Measurements from ENCODE around the gene CDH13. TPM values are rescaled to one million over a fixed set of nuclear protein-coding genes. Genes with fewer than 3 reads are reported as not detected.

Gene CDH13
- polyA plus RNA-seq (ENCODE audit: insufficient read length in 10 of 10): 10 to 100 TPM; 32.5 to 56.9 (median 47.0) TPM
- long read RNA-seq, donor 1: 0 reads
- long read RNA-seq, donor 2, partial matches to known transcripts: 5 of 5 reads
- long read RNA-seq, donor 2, other reads (novel, unspliced or antisense): 0 of 5 reads
- long read RNA-seq, donor 3: 0 reads
- long read RNA-seq, donor 4, partial matches to known transcripts: 6 of 6 reads
- long read RNA-seq, donor 4, other reads (novel, unspliced or antisense): 0 of 6 reads
- long read RNA-seq, donor 5: 0 reads
- long read RNA-seq, donor 6, full-length matches to known transcripts: 1 of 22 reads
- long read RNA-seq, donor 6, partial matches to known transcripts: 21 of 22 reads
- long read RNA-seq, donor 6, other reads (novel, unspliced or antisense): 0 of 22 reads
- long read RNA-seq, donor 7, partial matches to known transcripts: 8 of 8 reads
- long read RNA-seq, donor 7, other reads (novel, unspliced or antisense): 0 of 8 reads
- long read RNA-seq, donor 8: 0 reads
- long read RNA-seq, donor 9: 0 reads

DNA sequence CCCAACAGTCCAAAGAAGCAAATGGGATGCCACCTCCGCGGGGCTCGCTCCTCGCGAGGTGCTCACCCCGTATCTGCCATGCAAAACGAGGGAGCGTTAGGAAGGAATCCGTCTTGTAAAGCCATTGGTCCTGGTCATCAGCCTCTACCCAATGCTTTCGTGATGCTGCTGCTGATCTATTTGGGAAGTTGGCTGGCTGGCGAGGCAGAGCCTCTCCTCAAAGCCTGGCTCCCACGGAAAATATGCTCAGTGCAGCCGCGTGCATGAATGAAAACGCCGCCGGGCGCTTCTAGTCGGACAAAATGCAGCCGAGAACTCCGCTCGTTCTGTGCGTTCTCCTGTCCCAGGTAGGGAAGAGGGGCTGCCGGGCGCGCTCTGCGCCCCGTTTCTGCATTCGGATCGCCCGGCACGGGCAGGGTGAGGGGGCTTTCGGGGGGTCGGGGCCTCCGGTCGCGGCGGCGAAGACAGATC is at the start of gene CDH13:
Gene CDH13, plus strand, starts transcription at position 179 of the 471 bp plus-strand sequence.
- DNase-seq: peak; percentile 41 to 70 (median 61)

DNA sequence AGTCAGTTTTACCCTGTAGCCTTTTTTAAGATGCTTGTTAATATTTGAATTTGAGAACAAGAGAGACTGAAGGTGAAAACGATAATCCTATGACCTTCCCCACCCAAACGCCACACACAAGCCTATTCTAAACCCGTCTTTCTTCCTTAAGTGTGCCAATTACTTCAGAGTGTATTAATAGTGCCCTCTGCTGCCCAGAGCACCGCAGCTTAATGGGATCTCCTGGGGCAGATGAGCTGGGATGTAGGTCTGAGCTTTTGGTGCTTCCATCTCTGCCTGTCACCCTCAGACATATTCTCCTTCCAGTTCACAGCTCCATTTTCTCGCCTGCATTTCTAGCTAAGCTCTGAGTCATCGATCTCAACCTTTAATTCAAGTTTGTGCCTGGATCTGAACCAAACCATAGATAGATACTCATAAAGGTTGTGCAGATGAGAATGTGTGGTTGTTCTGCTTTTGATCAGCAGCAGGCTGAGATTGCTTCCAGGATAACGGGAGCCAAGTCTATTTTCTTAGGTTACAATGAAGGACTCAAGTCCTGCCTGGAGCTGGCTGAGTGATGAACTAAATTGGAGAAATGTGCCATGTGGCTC is 46.4 kb upstream of the CDH13 start:
- DNase-seq: peak; percentile 16 to 41 (median 18)

DNA sequence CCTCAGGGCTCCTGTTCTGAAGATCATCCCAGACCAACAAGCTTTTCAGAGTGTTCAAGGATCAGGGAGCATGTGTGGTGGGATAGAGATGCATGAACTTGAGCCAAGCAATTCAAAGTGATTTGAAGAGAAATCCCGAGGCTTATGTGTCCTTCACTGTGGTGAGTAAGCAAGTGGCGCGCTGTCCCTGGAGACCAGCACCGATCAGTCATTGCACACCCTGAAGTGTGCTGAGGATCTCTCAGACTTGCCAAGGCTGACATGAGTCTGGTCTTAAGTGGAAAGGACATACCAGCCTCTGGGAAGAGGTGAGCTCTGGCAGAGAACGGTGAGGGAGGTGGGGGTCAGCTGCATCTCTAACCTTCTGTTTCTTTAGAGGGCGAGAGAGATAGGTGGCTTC is 43.8 kb upstream of the CDH13 start:
- no peak for DNase-seq

DNA sequence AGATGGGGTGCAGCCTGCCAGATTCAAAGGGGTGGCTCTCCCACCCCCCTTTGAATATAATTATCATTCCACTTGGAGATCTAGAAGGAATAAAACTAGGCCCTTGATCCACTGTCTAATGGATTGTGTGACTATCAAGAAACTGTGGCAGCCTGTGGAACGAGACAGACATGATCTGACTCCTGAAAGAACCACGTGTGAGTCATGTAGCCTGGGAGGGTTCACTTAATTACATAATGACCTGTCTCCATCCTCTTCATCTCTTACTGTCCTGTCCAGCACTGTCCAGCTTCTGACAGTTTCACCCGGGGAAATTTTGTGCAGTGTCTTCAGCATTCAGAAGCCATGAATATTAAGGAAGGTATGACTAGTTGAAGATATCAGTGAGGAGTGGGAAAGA is 43.3 kb upstream of the CDH13 start:
- DNase-seq: no peak

DNA sequence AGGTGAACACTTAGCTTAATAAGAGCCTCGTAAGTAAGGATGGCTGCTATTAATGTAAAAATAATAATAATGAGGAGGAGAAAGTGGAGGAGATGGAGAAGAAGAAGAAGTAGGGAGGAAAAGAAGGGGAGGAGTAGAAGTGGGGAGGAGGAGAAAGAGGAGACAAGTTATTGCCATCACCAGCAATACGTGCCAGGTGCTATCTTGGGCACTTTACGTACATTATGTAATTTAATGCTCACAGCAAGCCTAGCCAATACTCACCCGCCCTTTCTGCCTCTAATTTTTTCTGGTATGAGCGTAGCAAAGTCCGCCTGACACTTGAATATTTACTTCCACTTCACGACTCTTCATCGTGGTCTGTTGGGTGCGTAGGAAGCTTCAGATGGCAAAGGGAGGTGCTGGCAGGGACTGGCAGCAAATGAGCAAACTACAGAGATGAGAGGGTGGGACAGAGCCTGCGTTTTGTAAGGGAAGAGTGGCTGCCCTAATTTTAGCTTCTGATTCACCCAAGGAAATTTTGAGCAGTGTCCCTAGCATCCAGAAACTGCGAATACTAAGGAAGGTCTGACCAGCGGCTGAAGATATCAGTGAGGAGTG is 42.1 kb upstream of the CDH13 start:
- DNase-seq: no peak

DNA sequence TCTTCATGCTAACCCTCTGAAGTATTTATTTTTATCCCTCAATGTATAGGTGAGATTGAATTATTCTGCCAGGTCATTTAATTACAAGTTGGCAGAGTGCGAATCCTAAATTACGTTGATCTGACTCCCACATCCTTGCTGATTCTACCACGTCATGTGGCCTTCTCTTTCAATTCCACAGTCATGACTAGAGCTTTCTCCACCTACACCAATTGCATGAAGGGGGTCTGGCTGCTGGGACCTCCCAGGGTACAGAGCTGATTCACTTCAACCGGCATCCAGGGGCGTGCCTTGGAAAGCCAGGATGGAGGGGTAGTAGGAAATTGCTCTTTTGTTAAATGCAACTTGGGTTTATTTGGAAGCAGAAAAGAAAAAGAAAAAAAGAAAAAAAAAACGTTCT is 41.1 kb upstream of the CDH13 start:
- peak in 1 of 3 donors; percentile 56 for DNase-seq

DNA sequence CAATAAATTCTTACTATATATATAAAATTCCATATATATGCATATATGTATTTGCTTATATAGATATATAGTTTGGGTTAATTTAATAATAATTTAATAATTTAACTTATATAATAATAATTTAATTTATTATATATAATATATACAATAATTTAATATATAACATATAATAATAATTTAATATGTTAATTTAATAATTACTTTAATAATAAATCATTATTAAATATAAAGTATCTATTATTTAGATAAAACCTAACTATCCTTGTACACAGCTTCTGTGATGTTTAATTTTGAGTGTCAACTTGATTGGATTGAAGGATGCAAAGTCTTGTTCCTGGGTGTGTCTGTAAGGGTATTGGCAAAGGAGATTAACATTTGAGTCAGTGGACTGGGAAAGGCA is 40.6 kb upstream of the CDH13 start:
- DNase-seq: no peak

DNA sequence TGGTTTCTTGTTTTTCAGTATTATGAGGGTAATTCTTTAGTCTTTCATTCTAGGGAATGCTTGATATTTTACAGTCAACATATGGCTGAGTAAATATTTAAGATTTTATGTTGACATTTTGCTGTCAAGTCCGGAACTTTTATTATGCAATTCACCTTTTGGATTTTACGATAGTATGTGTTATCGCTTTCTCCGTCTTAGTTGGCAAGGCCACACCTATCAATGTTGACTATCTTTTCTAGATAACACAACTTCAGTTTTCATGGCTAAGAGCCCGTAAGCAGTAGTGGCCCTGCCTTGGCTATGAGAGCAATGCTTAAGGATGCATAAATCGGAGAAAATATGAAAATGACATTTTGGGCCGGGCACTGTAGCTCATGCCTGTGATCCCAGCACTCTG is 39.5 kb upstream of the CDH13 start:
- DNase-seq: no peak

DNA sequence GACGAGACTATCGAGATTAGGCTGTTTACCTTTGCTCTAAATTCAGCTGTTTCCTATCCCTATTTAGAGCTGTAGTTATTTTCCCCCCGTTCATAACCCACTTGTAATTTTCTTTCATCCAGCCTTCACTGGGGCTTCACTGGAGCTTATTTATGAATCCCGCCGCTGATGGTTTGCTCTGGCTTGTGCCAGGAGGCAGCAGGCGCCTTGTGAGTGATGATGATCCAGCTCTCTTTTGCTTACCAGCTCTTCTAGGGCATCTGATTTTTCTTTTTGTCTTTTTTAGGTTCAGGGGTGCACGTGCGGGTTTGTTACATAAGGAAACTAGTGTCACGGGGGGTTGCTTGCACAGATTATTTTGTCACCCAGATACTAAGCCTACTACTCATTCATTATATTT is 37.4 kb upstream of the CDH13 start:
- no peak for DNase-seq

DNA sequence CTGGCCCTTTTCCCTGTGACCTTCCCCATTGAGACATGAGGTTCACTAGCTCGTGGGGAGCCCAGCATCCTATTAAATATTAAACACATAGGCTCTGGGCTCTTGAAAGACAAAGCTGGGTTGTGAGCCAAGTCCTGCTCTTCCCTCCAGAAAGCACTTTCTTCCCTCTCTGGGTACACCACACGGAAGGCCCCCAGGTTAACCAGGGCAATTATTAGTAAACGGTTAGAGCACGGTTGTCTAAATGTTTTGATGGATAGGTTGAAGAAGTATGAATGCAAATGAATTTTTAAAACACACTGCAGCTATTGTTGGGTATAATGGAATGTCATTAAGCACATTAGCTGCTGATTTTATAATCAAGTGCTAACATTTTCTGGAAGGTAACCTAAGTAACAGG is 32.7 kb upstream of the CDH13 start:
- DNase-seq: no peak

DNA sequence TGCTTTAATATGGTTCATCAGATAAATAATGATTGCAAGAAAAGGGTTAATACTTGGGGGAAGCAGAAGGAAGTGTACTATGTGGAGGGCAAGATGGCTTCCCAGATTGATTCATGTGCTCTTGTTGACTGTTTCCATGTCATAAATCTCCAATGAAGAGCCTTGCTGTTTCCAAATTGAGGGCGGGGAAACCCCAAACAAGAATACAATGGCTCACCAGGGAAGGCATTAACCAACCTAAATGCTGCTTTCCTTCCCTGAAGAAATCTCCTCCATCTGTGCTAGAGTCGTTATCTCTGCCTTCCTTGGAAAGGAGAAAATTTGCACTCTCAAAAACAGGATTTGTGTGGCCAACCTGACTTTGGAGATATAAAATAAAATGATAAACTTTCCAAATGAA is 28.0 kb upstream of the CDH13 start:
- no peak for DNase-seq

DNA sequence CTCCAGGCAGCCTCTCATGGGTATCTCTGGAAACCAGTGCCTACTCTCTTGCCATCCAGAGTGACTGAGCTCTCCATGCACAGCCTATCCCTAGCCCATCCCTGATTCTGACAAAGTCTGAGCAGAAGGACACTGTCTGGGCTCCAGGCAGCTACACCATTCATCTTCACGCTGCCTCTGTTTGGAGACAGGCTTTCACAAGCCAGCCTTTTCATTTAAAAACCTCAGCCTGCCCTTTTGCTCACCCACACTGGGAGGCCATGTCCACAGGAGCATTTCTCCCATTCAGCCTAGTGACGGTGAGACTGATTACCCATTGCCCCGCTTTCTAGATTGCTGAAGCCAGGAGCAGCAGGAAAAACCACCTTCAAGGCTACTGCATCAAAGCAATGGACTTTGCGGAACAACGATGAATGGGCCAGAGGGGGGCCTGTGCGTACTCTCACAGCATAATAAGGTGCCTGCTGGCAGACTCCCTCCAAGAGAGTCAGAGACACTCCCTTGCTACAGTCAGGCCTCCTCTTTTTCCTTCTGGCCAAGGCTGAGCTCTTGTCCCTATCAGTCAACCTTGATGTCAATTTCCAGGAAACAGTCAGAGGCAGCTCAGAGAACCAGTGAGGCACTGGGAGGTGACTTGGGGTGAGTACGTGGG is 24.7 kb upstream of the CDH13 start:
- no peak for DNase-seq

DNA sequence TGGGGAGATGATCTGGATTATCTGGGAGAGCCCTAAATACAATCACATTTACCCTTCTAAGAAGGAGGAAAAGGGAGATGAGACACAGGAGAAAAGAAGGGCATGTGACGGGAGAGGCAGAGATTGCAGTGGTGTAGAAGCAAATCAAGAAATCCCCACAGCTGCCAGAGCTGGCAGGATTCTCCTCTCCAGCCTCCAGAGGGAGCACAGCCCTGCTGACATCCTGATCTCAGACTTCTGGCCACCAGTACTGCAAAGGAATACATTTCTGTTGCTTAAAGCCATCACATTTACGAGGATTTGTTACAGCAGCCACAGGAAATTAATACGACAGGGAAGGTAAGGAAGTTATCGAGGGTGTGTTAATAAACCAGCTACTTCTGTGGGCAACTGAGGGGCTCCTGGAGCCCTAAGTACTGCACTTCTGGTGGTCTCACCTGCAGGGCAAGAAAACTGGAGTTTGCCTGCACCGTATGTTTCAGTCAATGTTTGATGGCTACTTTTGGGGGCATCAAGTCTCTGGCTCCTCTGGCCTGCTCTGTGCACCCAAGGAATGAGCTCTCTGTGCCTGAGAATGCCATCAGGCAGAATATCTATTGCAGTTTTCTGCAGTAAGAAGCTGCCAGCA is 22.9 kb upstream of the CDH13 start:
- peak in 2 of 3 donors; percentile 48 to 59 for DNase-seq

DNA sequence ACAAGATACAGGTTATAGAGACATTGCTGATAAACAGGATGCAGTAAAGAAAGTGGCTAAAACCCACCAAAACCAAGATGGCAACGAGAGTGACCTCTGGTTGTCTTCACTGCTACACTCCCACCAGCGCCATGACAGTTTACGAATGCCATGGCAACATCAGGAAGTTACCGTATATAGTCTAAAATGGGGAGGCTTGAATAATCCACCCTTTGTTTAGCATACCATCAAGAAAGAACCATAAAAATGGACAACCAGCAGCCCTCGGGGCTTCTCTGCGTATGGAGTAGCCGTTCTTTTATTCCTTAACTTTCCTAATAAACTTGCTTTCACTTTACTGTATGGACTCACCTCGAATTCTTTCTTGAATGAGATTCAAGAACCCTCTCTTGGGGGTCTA is 21.7 kb upstream of the CDH13 start:
- DNase-seq: no peak

DNA sequence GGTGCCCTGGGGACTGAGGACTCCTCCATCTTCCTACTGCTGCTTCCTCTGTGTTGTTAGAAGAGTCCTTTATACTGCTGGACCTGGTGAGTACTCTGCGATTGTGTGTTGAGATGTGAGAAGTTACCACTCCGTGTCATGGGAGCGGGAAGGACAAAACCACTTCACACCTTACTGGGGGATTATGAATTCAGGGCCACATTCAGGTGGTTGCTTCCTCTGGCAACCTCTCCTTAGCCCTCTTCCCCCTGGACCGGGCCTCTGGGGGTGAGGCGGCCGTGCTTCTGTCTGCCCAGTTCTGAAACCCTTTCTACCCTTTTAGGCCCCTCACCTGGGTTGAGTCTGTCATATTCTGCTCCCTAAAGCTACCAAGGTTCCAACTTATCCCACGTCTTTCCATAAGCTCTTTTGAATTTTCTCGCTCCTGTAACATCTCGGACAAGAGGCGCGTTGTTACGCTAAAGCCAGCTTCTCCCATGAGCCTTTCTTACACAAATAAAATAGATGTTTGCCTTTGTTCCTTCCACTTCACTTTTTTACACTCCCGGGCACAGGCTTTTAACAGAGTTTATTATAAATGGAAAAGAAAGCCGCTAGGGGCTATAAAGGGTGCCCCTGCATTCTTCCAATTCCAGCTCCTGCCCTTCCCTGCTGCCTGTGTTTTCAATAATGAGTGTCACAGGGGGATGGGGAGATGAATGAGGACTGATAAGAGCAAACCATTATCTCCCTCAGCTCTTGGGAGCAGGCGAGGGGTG is 20.7 kb upstream of the CDH13 start:
- DNase-seq: no peak

DNA sequence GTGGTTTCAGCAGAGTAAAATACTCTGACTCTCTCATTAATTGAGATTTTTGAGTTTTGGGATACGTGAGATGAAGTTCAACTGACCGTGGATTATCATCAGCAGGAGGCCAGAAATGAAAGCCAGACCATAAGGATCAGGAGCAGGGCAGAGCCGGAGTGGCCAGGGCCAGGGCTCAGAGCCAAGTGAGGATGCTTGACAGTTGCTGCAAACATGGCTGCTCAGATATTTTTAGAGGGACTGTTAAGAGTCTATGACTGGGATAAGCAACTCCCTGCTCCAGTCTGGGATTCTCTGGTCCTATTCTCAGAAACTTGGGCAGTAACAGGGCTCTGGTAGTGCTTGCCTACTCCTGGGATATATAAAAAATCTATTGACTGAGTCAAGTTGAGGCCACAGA is 17.6 kb upstream of the CDH13 start:
- DNase-seq: peak in 2 of 3 donors; percentile 44

DNA sequence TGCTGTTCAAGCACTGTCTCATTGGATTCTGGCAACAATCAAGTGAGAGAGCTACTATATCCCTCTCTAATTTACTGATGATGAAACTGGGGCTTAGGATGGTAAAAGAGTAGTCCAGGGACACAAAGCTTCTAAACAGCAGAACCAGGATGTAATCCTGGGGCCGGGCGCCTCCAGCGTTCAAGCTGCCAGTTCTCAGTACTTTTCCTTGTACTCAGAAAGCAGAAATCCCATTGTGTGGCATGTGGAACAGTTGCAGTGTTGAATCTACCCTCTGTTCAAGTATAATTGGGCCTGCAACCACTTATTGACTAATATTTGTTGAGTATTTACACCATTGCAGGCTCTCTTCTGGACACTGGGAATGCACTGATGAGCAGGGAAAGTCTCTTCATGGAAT is 14.5 kb upstream of the CDH13 start:
- no peak for DNase-seq

DNA sequence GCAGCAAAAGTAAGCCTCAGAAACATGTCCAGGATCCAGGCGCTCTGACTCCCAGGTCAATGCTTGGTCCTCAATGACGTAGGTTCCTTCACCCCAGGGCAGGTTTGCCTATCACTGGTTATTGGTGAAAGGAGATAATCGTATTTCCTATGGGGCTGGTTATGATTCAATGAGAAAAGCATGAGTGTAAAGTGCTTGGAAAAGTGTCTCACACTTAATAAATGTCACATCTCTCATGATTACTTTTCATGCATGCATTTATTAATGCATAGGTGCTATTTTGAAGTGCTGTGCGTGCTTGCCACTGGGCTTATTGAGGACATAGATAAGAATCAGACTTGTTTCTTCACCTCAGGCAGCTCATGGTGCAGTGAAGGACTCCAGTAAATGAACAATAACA is 10.4 kb upstream of the CDH13 start:
- no peak for DNase-seq

DNA sequence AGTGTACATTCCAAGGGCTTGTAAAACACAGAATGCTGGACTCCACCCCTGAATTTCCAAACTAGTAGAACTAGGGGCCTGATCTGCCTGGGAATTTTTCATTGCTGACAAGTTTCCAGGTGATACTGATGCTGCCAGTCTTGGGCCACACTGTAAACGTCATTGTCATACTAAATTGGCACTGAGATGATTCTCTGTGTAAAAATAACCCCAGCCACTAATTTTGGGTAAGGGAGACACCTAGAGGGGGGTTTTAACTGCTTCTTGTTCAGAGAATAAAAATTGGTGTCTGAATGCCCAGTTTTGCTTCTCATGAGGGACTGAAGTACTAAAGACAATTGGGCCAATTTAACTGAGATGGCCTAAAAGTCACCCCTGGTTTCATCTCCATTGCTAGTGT is 5.0 kb upstream of the CDH13 start:
- DNase-seq: no peak

DNA sequence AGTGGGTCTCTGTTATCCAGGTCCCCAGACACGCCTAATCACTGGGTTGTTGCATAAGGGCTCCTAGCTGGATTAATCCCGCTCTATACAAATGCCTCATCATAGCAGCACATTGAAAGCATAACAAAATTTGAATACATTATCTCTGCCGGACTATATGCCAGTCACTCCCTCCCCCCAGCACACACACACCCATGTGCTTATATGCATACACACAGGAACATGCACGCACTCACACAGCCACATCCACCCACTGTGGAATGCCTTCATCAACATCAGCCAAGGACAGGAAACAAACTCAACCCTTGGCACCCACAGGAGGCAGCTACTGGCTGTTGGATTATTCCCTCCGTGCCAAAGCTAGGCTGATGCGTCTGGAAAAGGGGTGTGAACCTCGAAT is 3.5 kb upstream of the CDH13 start:
- DNase-seq: no peak

Data from muscle of back (tissue), 13 donors.